HG03103 (cell line): ENCODE measurements around the gene NOBOX.
"Not testable (repeated sequence)": the region's sequence is repeated elsewhere in the genome, so short reads cannot be mapped to it uniquely, and the experiment has no call there.

Experiments used
- ATAC-seq: cut with Tn5 transposase; IDR thresholded peaks from one replicate; pipeline ENCODE4 v1.9.1; 2021; ENCODE audit warnings: low read depth; ENCODE audit not compliant: unreplicated experiment

The NOBOX gene

GRCh38 chr7:144397086-144397485 is 6.4 kb downstream of the NOBOX start:
- ATAC-seq = no peak

DNA sequence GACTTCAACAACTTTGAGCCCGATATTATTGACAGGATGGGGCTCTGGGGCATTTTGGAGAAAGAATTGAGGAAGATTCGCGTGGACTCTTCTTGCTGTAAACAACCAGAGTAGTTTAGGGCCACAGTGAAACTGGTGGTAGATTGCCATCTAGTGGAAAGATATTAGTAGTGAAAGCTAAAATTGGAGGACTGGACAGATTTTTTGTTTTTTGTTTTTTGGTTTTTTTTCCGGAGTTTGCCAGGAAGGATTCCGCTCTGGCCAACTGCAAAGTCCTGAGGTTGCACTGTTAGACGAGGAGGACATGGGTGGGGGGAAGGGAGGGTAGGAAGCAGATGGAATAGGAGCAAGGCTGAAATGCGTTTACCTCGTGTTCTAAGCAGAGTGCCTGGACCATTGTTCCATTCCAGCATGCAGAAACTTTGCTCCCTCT is 11.7 kb downstream of the NOBOX start:
- peak; percentile 75 for ATAC-seq

DNA sequence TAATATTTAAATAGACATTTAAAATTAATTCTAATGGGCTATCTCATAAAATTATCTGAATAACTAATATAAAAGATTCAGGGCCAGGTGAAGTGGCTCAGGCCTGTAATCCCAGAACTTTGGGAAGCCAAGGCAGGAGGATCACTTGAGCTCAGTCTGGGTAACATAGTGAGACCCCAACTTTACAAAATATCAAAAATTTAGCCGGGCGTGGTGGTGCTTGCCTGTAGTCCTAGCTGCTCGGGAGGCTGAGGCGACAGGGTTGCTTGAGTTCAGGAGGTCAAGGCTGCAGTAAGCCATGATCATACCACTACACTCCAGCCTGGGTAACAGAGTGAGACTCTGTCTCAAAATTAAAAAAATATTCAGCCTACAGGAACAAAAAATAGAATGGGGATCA is 12.5 kb downstream of the NOBOX start:
- no peak for ATAC-seq

DNA sequence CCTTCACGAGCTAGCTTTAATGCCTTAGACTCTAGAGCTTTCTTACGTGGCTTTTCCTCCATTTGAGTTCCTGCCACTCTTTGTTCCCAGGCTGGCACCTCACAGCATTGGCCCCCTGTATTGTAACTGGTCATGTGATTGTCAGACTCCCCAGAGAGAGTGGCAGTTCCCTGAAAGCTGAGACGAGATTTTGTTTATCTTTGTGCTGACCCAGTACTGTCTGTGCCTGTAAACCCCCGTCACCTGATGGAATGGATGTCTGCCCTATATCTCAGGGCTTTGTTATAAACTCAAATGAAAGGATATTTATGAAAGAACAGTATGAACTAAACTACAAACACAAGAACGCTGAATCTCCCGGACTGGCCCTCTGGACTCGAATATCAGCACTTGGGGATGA is 13.0 kb downstream of the NOBOX start:
- ATAC-seq = no peak

DNA sequence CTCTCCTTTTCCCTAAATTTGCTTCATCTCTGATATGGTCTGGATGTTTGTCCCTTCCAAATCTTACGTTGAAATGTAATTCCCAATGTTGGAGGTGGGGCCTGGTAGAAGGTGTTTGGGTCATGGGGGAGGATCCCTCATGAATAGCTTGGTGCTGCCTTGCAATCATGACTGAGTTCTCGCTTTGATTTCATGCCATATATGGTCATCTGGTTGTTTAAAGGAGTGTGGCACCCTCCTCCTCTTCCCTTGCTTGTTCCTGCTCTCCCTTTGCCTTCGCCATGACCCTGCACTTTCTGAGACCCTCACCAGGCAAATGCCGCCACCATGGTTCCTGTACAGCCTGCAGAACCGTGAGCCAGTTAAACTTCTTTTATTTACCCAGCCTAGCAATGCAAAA is 14.5 kb downstream of the NOBOX start:
- ATAC-seq = no peak

GRCh38 chr7:144386741-144387140 is 16.8 kb downstream of the NOBOX start:
- ATAC-seq = no peak

GRCh38 chr7:144384555-144385245 is 18.8 kb downstream of the NOBOX start:
- ATAC-seq = no peak

DNA sequence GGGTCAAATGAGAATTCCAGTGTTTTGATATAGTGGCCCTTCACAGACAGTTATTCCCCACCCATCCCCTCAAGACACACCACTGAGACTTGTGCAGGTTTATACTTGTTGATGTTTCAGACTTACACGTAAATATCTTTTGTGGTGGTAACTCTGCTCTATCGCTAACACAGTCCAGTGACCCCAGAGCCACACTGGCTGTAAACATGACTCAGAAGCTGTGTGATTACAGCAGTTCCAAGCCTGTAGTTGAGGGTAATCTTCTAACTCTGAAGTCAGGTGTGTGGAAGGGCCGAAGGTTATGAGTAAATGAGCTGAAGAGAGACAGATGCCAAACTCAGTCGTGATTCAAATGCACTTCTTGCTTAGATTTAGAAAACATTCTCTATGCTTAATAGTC is 19.4 kb downstream of the NOBOX start:
- ATAC-seq = peak; percentile 80

- ATAC-seq = no peak
These were observed 23.6 kb downstream of the NOBOX start for GRCh38 chr7:144379776-144380384.

DNA sequence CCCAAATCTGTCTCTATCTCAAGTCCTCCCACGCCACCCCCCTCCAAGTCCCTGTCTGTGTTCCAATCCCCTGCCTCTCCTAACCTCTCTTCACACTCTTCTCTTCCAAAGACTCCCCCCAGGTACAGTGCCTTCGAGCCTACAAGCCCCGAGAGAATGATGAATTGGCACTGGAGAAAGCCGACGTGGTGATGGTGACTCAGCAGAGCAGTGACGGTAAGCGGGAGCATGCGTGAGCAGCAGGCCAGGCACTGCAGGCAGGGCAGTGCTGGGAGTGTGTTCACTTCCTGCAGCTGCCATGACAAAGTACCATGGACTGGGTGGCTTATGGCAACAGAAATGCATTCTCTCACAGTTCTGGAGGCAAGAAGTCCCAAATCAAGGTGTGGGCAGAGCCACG is 24.8 kb downstream of the NOBOX start:
- ATAC-seq = no peak

GRCh38 chr7:144369221-144369620 is 34.3 kb downstream of the NOBOX start:
- ATAC-seq = not testable (repeated sequence)

DNA sequence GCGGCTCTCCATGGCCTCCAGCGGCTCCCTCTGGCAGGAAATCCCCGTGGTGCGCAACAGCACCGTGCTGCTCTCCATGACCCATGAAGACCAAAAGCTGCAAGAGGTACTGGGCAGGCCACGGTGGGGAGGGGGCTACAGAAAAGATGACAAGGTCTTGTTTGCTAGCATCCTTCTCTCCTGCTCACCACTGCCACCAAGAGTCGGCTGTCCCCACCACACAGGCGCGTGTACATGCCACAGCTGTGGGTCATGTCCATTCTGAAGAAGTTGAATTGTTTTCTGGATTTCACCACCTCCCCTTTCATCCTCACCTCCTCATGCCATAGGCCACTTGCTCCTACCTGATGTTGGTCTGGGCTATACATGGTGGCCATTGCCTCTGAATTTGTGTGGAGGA is 36.2 kb downstream of the NOBOX start:
- ATAC-seq = not testable (repeated sequence)

- ATAC-seq = not testable (repeated sequence)
These were observed 38.0 kb downstream of the NOBOX start for GRCh38 chr7:144365523-144365922.

DNA sequence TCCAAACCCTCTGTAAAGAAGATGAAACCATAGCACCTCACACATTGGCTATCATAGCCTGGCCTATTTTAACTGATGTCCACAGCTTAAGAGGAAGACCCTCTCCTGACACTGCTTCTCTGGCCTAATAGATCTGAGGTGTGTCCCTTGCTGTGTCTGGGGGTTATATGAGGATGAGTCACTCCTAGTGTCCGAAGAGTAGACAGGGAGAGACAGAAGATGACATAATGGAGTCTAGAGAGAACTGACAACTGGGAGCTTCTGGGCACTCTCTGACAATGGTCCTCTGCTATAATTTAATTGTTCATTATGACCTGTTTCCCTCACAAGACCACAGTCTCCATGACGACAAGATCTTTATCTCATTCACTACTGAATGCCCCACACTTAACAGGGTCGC is 41.4 kb downstream of the NOBOX start:
- ATAC-seq = not testable (repeated sequence)

GRCh38 chr7:144356860-144357259 is 46.6 kb downstream of the NOBOX start:
- not testable (repeated sequence) for ATAC-seq

- ATAC-seq = not testable (repeated sequence)
These were observed 47.3 kb downstream of the NOBOX start for GRCh38 chr7:144356185-144356584.

GRCh38 chr7:144355176-144355822 is 48.2 kb downstream of the NOBOX start, which contains the start of gene ARHGEF5:
ARHGEF5 (plus strand) TSS chr7:144355402; CDS start chr7:144362670, 7,268 bp downstream.
- peak; percentile 60 for ATAC-seq

- ATAC-seq = not testable (repeated sequence)
These were observed 51.8 kb downstream of the NOBOX start for GRCh38 chr7:144351667-144352066.

GRCh38 chr7:144348625-144349024 is 54.9 kb downstream of the NOBOX start:
- ATAC-seq = peak; percentile 45
